PFSK-1 (cell line): ENCODE measurements around the gene CAMSAP1.

ENCODE experiments used
- FOXP2 ChIP-seq: optimal IDR thresholded peaks from 2 replicates; pipeline ENCODE3; 2011; ENCODE audit warnings: borderline replicate concordance, control low read depth, inconsistent platforms; ENCODE audit not compliant: insufficient read depth; ENCODE audit errors: extremely low read length, extremely low read depth
- POLR2AphosphoS5 ChIP-seq: IDR thresholded peaks from 2 replicates; pipeline ENCODE4 v1.6.1; 2012; ENCODE audit warnings: low read depth, mild to moderate bottlenecking, control low read depth, low read length, moderate library complexity
- SIN3A ChIP-seq: IDR thresholded peaks from 2 replicates; pipeline ENCODE4 v1.6.1; 2012; ENCODE audit warnings: mild to moderate bottlenecking, low read length, moderate library complexity, borderline replicate concordance; ENCODE audit not compliant: insufficient read depth
- TAF1 ChIP-seq: IDR thresholded peaks from 2 replicates; pipeline ENCODE4 v1.6.1; 2012; ENCODE audit warnings: low read length, control low read depth, borderline replicate concordance; ENCODE audit not compliant: insufficient read depth
- TF ChIP-seq, protein P1 (sequence below), 2 experiments: IDR thresholded peaks; 2 replicates each; pipeline versions ENCODE4 v1.6.1 to v1.8.0; 2011 to 2012; ENCODE audit warnings: low read depth in 2 of 2, low read length in 2 of 2, control low read depth in 1 of 2, inconsistent platforms in 1 of 2, mild to moderate bottlenecking in 1 of 2, moderate library complexity in 1 of 2; ENCODE audit not compliant: insufficient read depth in 1 of 2

Gene CAMSAP1

DNA sequence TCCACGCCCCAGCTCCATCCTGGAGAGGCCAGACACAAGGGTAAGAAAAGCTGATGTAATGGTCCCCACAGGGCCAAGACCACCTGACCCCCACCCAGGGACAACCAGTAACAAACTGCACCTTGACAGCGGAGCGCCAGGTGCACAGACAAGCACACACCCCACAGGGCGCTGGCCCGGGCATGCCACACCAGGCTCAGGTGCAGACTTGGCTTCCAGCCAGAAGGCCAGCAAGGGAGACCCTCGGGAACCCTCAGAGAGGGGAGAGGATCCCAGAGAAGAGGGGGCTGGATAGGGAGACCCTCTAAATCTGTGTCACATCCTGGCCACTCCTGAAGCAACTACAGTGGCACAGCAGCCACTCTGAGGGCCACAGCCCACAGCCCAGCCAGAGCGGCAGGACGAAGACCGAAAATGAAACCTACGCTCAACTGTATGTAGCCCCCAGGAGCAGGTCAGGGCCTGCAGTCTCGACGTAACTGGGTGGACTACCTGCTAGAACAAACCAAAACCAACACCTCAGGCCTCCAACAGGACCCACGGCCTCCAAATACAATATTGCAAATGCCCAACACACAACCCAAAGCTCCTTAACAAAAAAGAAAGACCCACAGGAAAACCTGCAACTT, 18.5 kb downstream of the CAMSAP1 start:
- no peak for TF ChIP-seq TAF1
- TF ChIP-seq SIN3A: no peak
- TF ChIP-seq, protein P1, sequence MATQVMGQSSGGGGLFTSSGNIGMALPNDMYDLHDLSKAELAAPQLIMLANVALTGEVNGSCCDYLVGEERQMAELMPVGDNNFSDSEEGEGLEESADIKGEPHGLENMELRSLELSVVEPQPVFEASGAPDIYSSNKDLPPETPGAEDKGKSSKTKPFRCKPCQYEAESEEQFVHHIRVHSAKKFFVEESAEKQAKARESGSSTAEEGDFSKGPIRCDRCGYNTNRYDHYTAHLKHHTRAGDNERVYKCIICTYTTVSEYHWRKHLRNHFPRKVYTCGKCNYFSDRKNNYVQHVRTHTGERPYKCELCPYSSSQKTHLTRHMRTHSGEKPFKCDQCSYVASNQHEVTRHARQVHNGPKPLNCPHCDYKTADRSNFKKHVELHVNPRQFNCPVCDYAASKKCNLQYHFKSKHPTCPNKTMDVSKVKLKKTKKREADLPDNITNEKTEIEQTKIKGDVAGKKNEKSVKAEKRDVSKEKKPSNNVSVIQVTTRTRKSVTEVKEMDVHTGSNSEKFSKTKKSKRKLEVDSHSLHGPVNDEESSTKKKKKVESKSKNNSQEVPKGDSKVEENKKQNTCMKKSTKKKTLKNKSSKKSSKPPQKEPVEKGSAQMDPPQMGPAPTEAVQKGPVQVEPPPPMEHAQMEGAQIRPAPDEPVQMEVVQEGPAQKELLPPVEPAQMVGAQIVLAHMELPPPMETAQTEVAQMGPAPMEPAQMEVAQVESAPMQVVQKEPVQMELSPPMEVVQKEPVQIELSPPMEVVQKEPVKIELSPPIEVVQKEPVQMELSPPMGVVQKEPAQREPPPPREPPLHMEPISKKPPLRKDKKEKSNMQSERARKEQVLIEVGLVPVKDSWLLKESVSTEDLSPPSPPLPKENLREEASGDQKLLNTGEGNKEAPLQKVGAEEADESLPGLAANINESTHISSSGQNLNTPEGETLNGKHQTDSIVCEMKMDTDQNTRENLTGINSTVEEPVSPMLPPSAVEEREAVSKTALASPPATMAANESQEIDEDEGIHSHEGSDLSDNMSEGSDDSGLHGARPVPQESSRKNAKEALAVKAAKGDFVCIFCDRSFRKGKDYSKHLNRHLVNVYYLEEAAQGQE (IDR thresholded peaks at IDR 0.05; ENCODE audit: insufficient read depth in 1 of 2, low read depth in 2 of 2, low read length in 2 of 2): no peak
- TF ChIP-seq FOXP2: no peak
- no peak for TF ChIP-seq POLR2AphosphoS5

DNA sequence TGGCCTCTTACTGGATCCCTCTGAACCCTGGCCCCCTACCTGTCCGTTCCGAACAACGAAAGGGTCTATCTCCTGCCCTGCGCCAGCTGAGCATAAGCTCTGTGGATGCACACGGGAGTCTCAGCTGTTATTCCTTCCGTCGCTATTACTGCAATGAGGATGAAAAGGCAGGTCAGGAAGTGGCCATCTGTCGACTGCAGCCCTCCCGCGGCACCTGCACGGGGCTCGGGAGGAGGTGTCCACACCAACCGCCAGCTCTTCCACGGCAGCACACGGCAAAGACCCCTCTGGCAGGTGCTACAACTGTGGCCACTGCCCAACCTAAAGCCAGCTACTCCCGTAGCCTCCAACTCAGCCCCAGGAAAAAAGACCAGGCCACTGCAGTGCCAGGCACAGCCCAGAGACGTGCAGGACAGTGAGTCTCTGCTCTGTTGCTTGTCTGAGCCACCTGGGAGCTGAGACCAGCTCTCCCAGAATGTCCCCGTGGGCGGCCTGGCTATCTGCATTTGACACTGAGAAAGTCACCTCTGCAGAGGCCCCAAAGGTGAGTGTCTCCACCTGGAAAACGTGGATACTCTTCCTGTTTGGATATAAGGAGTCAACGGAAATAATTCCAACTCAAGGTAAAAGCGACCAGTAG, 19.1 kb downstream of the CAMSAP1 start:
- TF ChIP-seq, protein P1 (IDR thresholded peaks at IDR 0.05; ENCODE audit: insufficient read depth in 1 of 2, low read depth in 2 of 2, low read length in 2 of 2): no peak
- TF ChIP-seq POLR2AphosphoS5: no peak
- TF ChIP-seq SIN3A: no peak
- TF ChIP-seq TAF1: no peak
- TF ChIP-seq FOXP2: no peak

DNA sequence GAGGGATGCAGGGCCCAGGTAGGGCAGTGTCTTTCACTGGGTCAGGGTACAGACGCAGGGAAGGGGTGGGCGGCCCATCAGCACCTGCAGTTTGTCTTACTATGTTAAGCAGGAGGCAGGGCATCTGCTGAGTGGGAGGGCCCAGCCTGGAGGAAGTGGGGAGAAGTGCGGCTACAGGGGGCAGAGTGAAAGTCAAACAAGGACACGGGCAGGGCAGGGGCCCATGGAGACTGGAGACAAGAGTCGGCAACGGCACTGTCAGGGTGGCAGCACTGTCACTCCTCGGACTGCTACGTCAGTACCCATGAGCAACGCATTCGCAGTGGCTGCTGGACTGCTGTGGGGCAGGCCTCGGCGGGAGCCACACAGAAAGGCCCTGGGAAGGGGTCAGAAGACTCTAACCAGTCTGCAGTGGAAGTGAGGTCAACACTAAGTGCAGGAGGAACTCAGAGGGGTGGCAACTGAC, 19.7 kb downstream of the CAMSAP1 start:
- TF ChIP-seq FOXP2 (no peak), POLR2AphosphoS5 (no peak), TAF1 (no peak), SIN3A (no peak)
- TF ChIP-seq, protein P1 (IDR thresholded peaks at IDR 0.05; ENCODE audit: insufficient read depth in 1 of 2, low read depth in 2 of 2, low read length in 2 of 2): no peak

GRCh38 chr9:135887021-135887507, 20.3 kb downstream of the CAMSAP1 start:
- TF ChIP-seq TAF1 (no peak), FOXP2 (no peak), POLR2AphosphoS5 (no peak), SIN3A (no peak)
- TF ChIP-seq, protein P1 (IDR thresholded peaks at IDR 0.05; ENCODE audit: insufficient read depth in 1 of 2, low read depth in 2 of 2, low read length in 2 of 2): no peak
